GM12878 (cell line): Measurements from ENCODE around the gene TYRP1. TPM values are rescaled to one million over a fixed set of nuclear protein-coding genes. Genes with fewer than 3 reads are reported as not detected.

Source experiments
- ATAC-seq: fragments of 200-7000 bp; cut with Tn5 transposase; 3 replicates; pipeline ENCODE4 v1.9.1; 2020; ENCODE audit warnings: mild to moderate bottlenecking, moderate library complexity
- BruUV-seq: library from RNA; stranded (reverse); fragments of 400-500 nt; replicated peaks from 2 replicates; lab custom pipeline; 2021; lab: Mats Ljungman, UMichigan
- CTCF ChIA-PET: fragments of 300-600 bp; sonication (Branson Sonifier 250); formaldehyde crosslinking; extraction: SDS; loops from one replicate; lab custom pipeline; 2021; ENCODE audit warnings: inconsistent platforms; lab: Yijun Ruan, JAX
- POLR2A ChIA-PET: fragments of 350-600 bp; formaldehyde crosslinking; extraction: SDS; loops from one replicate; lab custom pipeline; 2021; ENCODE audit warnings: inconsistent platforms; lab: Charles Lee
- RAD21 ChIA-PET: fragments of 300-600 bp; sonication (Branson Sonifier 250); formaldehyde crosslinking; loops from one replicate; lab custom pipeline; 2023; ENCODE audit warnings: antibody characterized with exemption; ENCODE audit not compliant: unreplicated experiment; lab: Charles Lee
- SMC1A ChIA-PET: fragments of 300-600 bp; sonication (Branson Sonifier 250); formaldehyde crosslinking; loops from one replicate; lab custom pipeline; 2023; ENCODE audit not compliant: unreplicated experiment, uncharacterized antibody; lab: Charles Lee
- DNase-seq: peaks from one replicate; pipeline ENCODE4 v3.0.0-alpha.2; 2011; ENCODE audit warnings: low read depth, low spot score
- FAIRE-seq: peaks from 3 replicates; lab custom pipeline; 2011; peaks lifted over from hg19 to GRCh38; lab: Jason Lieb, UNC
- H2AFZ ChIP-seq: 2 replicates; pipeline ENCODE4 v1.6.0; 2011; ENCODE audit warnings: low read depth, low read length, control low read depth; ENCODE audit not compliant: control insufficient read depth
- H3K27ac ChIP-seq: 2 replicates; pipeline ENCODE4 v1.5.1; 2011; ENCODE audit warnings: control low read depth; ENCODE audit not compliant: control insufficient read depth, insufficient read depth
- H3K27me3 ChIP-seq, 2 experiments: replicated peaks in 1 of 2; 2 replicates each; pipeline versions ENCODE4 v1.6.0 to v1.6.1; 2011; ENCODE audit warnings: low read length in 1 of 2; ENCODE audit not compliant: control insufficient read depth in 2 of 2, insufficient read depth in 2 of 2
- H3K36me3 ChIP-seq, 2 experiments: 2 replicates each; pipeline ENCODE4 v1.5.1; 2011; ENCODE audit warnings: low read length in 1 of 2; ENCODE audit not compliant: control insufficient read depth in 2 of 2, insufficient read depth in 2 of 2
- H3K4me1 ChIP-seq: 2 replicates; pipeline ENCODE4 v1.6.1; 2011; ENCODE audit warnings: mild to moderate bottlenecking, low read length, moderate library complexity, mixed read lengths; ENCODE audit not compliant: control insufficient read depth, insufficient read depth
- H3K4me2 ChIP-seq: 2 replicates; pipeline ENCODE4 v1.6.0; 2011; ENCODE audit warnings: control low read depth; ENCODE audit not compliant: control insufficient read depth, insufficient read depth
- H3K4me3 ChIP-seq: fragments of 200-600 bp; sonication (generic); 2 replicates; pipeline ENCODE4 v1.5.1; 2016
- H3K79me2 ChIP-seq: 2 replicates; pipeline ENCODE4 v1.6.0; 2011; ENCODE audit warnings: low read length; ENCODE audit not compliant: control insufficient read depth, insufficient read depth
- H3K9ac ChIP-seq: 2 replicates; pipeline ENCODE4 v1.8.0; 2011; ENCODE audit warnings: low read length, control low read depth, mixed read lengths; ENCODE audit not compliant: control insufficient read depth, insufficient read depth
- H3K9me3 ChIP-seq: replicated peaks from 3 replicates; pipeline ENCODE4 v1.5.1; 2011; ENCODE audit warnings: mild to moderate bottlenecking, low read length; ENCODE audit not compliant: control insufficient read depth, insufficient read depth
- H4K20me1 ChIP-seq: 2 replicates; pipeline ENCODE4 v1.6.0; 2011; ENCODE audit not compliant: control insufficient read depth, insufficient read depth
- BCL3 ChIP-seq: IDR thresholded peaks from 2 replicates; pipeline ENCODE4 v1.6.1; 2011; ENCODE audit warnings: borderline replicate concordance, low read depth, mild to moderate bottlenecking, moderate library complexity, low read length; ENCODE audit not compliant: insufficient read depth, poor library complexity, severe bottlenecking
- BMI1 ChIP-seq: fragments of 450-650 bp; IDR thresholded peaks from 2 replicates; pipeline ENCODE4 v1.6.1; 2016; ENCODE audit warnings: mild to moderate bottlenecking, moderate library complexity, borderline replicate concordance
- HSF1 ChIP-seq: fragments of 150-350 bp; IDR thresholded peaks from 2 replicates; pipeline ENCODE4 v1.6.1; 2014; ENCODE audit warnings: mild to moderate bottlenecking, low read depth, low read length
- MAX ChIP-seq: IDR thresholded peaks from 2 replicates; pipeline ENCODE4 v1.6.1; 2012; ENCODE audit warnings: low read depth, low read length, improper control_type of control experiment
- NKRF ChIP-seq: fragments of 450-650 bp; conservative IDR thresholded peaks from 2 replicates; pipeline ENCODE4 v1.6.1; 2017; ENCODE audit warnings: mild to moderate bottlenecking, moderate library complexity
- PML ChIP-seq: IDR thresholded peaks from 2 replicates; pipeline ENCODE4 v1.6.1; 2012; ENCODE audit warnings: low read length, inconsistent platforms
- POLR2AphosphoS2 ChIP-seq: IDR thresholded peaks from 2 replicates; pipeline ENCODE4 v1.6.1; 2011; ENCODE audit warnings: low read depth, mild to moderate bottlenecking, low read length, improper control_type of control experiment, moderate library complexity
- POU2F2 ChIP-seq: IDR thresholded peaks from 3 replicates; pipeline ENCODE4 v1.6.1; 2011; ENCODE audit warnings: low read depth, mild to moderate bottlenecking, low read length, borderline replicate concordance
- RB1 ChIP-seq: fragments of 450-650 bp; formaldehyde crosslinking; IDR thresholded peaks from 2 replicates; pipeline ENCODE4 v1.6.1; 2017; ENCODE audit warnings: mild to moderate bottlenecking, borderline replicate concordance
- SREBF1 ChIP-seq: IDR thresholded peaks from 2 replicates; pipeline ENCODE4 v1.6.1; 2012; ENCODE audit warnings: mild to moderate bottlenecking, low read length
- USF2 ChIP-seq: IDR thresholded peaks from 2 replicates; pipeline ENCODE4 v1.6.1; 2011; ENCODE audit warnings: low read depth, low read length, improper control_type of control experiment, borderline replicate concordance
- ZBTB4 ChIP-seq: fragments of 450-650 bp; formaldehyde crosslinking; IDR thresholded peaks from 2 replicates; pipeline ENCODE4 v1.4.0; 2022; ENCODE audit warnings: mild to moderate bottlenecking, moderate library complexity
- ZNF384 ChIP-seq: IDR thresholded peaks from 2 replicates; pipeline ENCODE4 v1.6.1; 2012; ENCODE audit warnings: low read depth, mild to moderate bottlenecking, low read length, improper control_type of control experiment, borderline replicate concordance
- ZNF622 ChIP-seq: fragments of 450-650 bp; IDR thresholded peaks from 2 replicates; pipeline ENCODE4 v1.6.1; 2017; ENCODE audit warnings: mild to moderate bottlenecking, inconsistent platforms
- WGBS: methylation state at CpG from one replicate; pipeline ENCODE4 v1.1.6; 2016; ENCODE audit warnings: low lambda C conversion rate; ENCODE audit not compliant: insufficient replicate concordance, insufficient coverage; ENCODE audit errors: missing lambda C conversion rate; 5-methylcytosine and 5-hydroxymethylcytosine counted together
- in situ Hi-C: fragments of 300-500 bp; cut with MboI; formaldehyde crosslinking; loops from 9 replicates; pipeline ENCODE4 v1.14.3; 2018; ENCODE audit warnings: mixed read lengths
- intact Hi-C: fragments of 100-400 bp; cut with micrococcal nuclease; formaldehyde crosslinking; loops from one replicate; pipeline ENCODE4 v1.14.2; 2022; ENCODE audit not compliant: unreplicated experiment
- polyA plus RNA-seq, 11 experiments: library from polyadenylated mRNA; depleted of rRNA in 4 of 11; unstranded in 6 of 11; stranded (reverse) in 5 of 11; fragments of >200 nt; fragmentation: Nextera tagmentation in 4 of 11; fragmentation: Illumina TruSeq in 1 of 11; extraction: Ambion mirVana in 4 of 11; extraction: Trizol in 1 of 11; gene quantifications; 1 replicate in 1 of 11; 2 replicates in 10 of 11; pipeline versions ENCODE4 v1.2.1 to v1.2.3, GENCODE V29; 2011 to 2016; ENCODE audit warnings: inconsistent platforms in 2 of 11, missing spikeins in 2 of 11, low read depth in 1 of 11
- total RNA-seq, 4 experiments: library from RNA; depleted of rRNA in 3 of 4; stranded (reverse); fragments of >200 nt in 3 of 4; fragmentation: Illumina TruSeq in 1 of 4; extraction: Trizol in 1 of 4; gene quantifications; 2 replicates each; pipeline versions ENCODE4 v1.2.1 to v1.2.3, GENCODE V29; 2013 to 2021

TYRP1 gene
- total and polyA plus RNA-seq, 10 of the 15 experiments (the other 5 are each of a cell fraction or from before 2014, with no cell fraction given): 0.01 TPM; not detected in 9

- Histone ChIP-seq H2AFZ (no peak overlapping the region), H3K9me3 (no peaks in the 10 kb centered on the region), H3K79me2 (no peaks in the 10 kb centered on the region), H3K4me1 (no peaks in the 10 kb centered on the region), H3K4me2 (no peak overlapping the region), H3K27ac (no peak overlapping the region), H3K27me3 (no peaks in the 10 kb centered on the region), H3K4me3 (no peak overlapping the region), H4K20me1 (no peaks in the 10 kb centered on the region), H3K36me3 (no peaks in the 10 kb centered on the region), H3K9ac (no peak overlapping the region)
- TF ChIP-seq POU2F2: no peak
- TF ChIP-seq MAX: no peak
- TF ChIP-seq ZBTB4 (CRISPR knock-in tag): no peak
- TF ChIP-seq BCL3: no peak
- TF ChIP-seq BMI1: no peak
- TF ChIP-seq PML: no peak
- no peak for TF ChIP-seq USF2
- TF ChIP-seq NKRF: no peak
- TF ChIP-seq HSF1: no peak
- no peak for TF ChIP-seq SREBF1
- no peak for TF ChIP-seq ZNF384
- no peak for TF ChIP-seq RB1
- no peak for TF ChIP-seq ZNF622
- TF ChIP-seq POLR2AphosphoS2: no peak
- POLR2A ChIA-PET: no interaction called here
- SMC1A ChIA-PET: interaction anchor here (0.8 to 2.1 kb wide), 3 partner anchors 164 to 370 kb away, joined by 3 to 12 read pairs (median 4); no protein-coding TSS in a partner anchor
- intact Hi-C loops (loop anchor here (5.0 to 10.0 kb wide), 2 partner anchors 57 to 274 kb away; partner anchors contain the start of gene LURAP1L), in situ Hi-C loops (loop anchor here (5.0 kb wide), 2 partner anchors 102 to 367 kb away; no protein-coding TSS in a partner anchor)
- no peak for FAIRE-seq
- WGBS: 26% methylated on average over 3 of the region's 3 CpGs
- no peak for ATAC-seq
- no peak for DNase-seq
- RAD21 ChIA-PET: interaction anchor here (2.6 kb wide), 1 partner anchor 369 kb away, joined by 12 read pairs; no protein-coding TSS in a partner anchor
- CTCF ChIA-PET: interaction anchor here (0.5 to 3.2 kb wide), 6 partner anchors 97 to 370 kb away, joined by 3 to 19 read pairs (median 4); no protein-coding TSS in a partner anchor
- BruUV-seq: no TSS peak
Measured at GRCh38 chr9:12720551-12720950, 27.4 kb downstream of the TYRP1 start.
